C4-2B (cell line): ENCODE measurements around the gene TFG.

Experiments used
- H3K27ac ChIP-seq: fragments of 450-650 bp; 2 replicates; pipeline ENCODE4 v1.5.1; 2017
- CTCF ChIP-seq: fragments of 450-650 bp; conservative IDR thresholded peaks from 2 replicates; pipeline ENCODE4 v1.5.1; 2017; ENCODE audit warnings: mild to moderate bottlenecking
- ZFX ChIP-seq: fragments of 450-650 bp; IDR thresholded peaks from 2 replicates; pipeline ENCODE4 v1.6.1; 2017

The TFG gene

GRCh38 chr3:100682854-100683760 lies 26.2 kb upstream of the TFG start:
- H3K27ac ChIP-seq, result no peak overlapping the region
- TF ChIP-seq CTCF (no peak), ZFX (no peak)

- H3K27ac ChIP-seq, result no peak overlapping the region
Measured at GRCh38 chr3:100693225-100693624, 16.1 kb upstream of the TFG start.

GRCh38 chr3:100695696-100696095 lies 13.6 kb upstream of the TFG start:
- TF ChIP-seq ZFX (no peak), CTCF (no peak)
- H3K27ac ChIP-seq, result no peak overlapping the region

More at GRCh38 chr3:100693225-100693624, 16.1 kb upstream of the TFG start:
- no peak for TF ChIP-seq ZFX
- no peak for TF ChIP-seq CTCF

- TF ChIP-seq CTCF (no peak), ZFX (no peak)
- H3K27ac ChIP-seq, result no peak overlapping the region
Measured at GRCh38 chr3:100696161-100696560, 13.1 kb upstream of the TFG start.

- TF ChIP-seq CTCF, result no peak
- TF ChIP-seq ZFX, result no peak
Measured at GRCh38 chr3:100697172-100697571, 12.1 kb upstream of the TFG start.

GRCh38 chr3:100697723-100698285 lies 11.5 kb upstream of the TFG start:
- TF ChIP-seq CTCF, result no peak
- no peak overlapping the region for H3K27ac ChIP-seq

More at GRCh38 chr3:100697172-100697571, 12.1 kb upstream of the TFG start:
- H3K27ac ChIP-seq, result no peak overlapping the region

GRCh38 chr3:100698736-100699135 lies 10.6 kb upstream of the TFG start:
- TF ChIP-seq CTCF (no peak), ZFX (no peak)
- H3K27ac ChIP-seq, result no peak overlapping the region
